OCI-LY1 (cell line): ENCODE measurements around the gene CLRN1.

Experiments used
- H2AFZ ChIP-seq: fragments of 200-600 bp; sonication (generic), shearing (Covaris generic); 2 replicates; pipeline ENCODE4 v1.6.0; 2014; ENCODE audit warnings: antibody characterized with exemption, mild to moderate bottlenecking, low read length
- H3F3A ChIP-seq: fragments of 200-600 bp; sonication (generic), shearing (Covaris generic); 2 replicates; pipeline ENCODE4 v1.6.0; 2014; ENCODE audit warnings: mild to moderate bottlenecking, antibody characterized with exemption, low read length, moderate library complexity; ENCODE audit not compliant: insufficient read depth
- H3K27ac ChIP-seq: fragments of 200-600 bp; sonication (generic); 2 replicates; pipeline ENCODE4 v1.5.1; 2014; ENCODE audit warnings: low read length, mixed run types, mild to moderate bottlenecking, low read depth; ENCODE audit not compliant: poor library complexity, severe bottlenecking
- H3K27me3 ChIP-seq: fragments of 200-600 bp; sonication (generic); 2 replicates; pipeline ENCODE4 v1.6.0; 2014; ENCODE audit warnings: antibody characterized with exemption, mild to moderate bottlenecking, low read length, moderate library complexity; ENCODE audit not compliant: insufficient read depth
- H3K36me3 ChIP-seq: fragments of 200-600 bp; sonication (generic); 2 replicates; pipeline ENCODE4 v1.6.1; 2014; ENCODE audit warnings: mild to moderate bottlenecking, antibody characterized with exemption, low read length, moderate library complexity, mixed read lengths; ENCODE audit not compliant: insufficient read depth
- H3K4me1 ChIP-seq: fragments of 200-600 bp; sonication (generic); 2 replicates; pipeline ENCODE4 v1.5.1; 2014; ENCODE audit warnings: mild to moderate bottlenecking, low read length, moderate library complexity; ENCODE audit not compliant: insufficient read depth, severe bottlenecking
- H3K4me2 ChIP-seq: fragments of 200-600 bp; sonication (generic), shearing (Covaris generic); 2 replicates; pipeline ENCODE4 v1.6.1; 2014; ENCODE audit warnings: low read length
- H3K4me3 ChIP-seq: fragments of 200-600 bp; sonication (generic); 2 replicates; pipeline ENCODE4 v1.5.1; 2014; ENCODE audit warnings: low read length, low read depth, mild to moderate bottlenecking, mixed read lengths; ENCODE audit not compliant: poor library complexity, severe bottlenecking
- H3K79me2 ChIP-seq: fragments of 200-600 bp; shearing (Covaris generic); 2 replicates; pipeline ENCODE4 v1.6.1; 2016; ENCODE audit warnings: mixed run types, low read length, mixed read lengths; ENCODE audit not compliant: insufficient read depth
- H3K9ac ChIP-seq: fragments of 200-600 bp; sonication (generic), shearing (Covaris generic); 2 replicates; pipeline ENCODE4 v1.6.1; 2014; ENCODE audit warnings: mild to moderate bottlenecking, low read length, mixed read lengths
- H3K9me2 ChIP-seq: fragments of 200-600 bp; sonication (generic), shearing (Covaris generic); 2 replicates; pipeline ENCODE4 v1.6.1; 2014; ENCODE audit warnings: low read depth, mild to moderate bottlenecking, low read length, mixed read lengths
- H3K9me3 ChIP-seq: fragments of 200-600 bp; shearing (Covaris generic); 2 replicates; pipeline ENCODE4 v1.6.1; 2014; ENCODE audit warnings: low read length, mixed read lengths
- H4K20me1 ChIP-seq: fragments of 200-600 bp; sonication (generic), shearing (Covaris generic); 2 replicates; pipeline ENCODE4 v1.6.0; 2016; ENCODE audit warnings: mild to moderate bottlenecking, low read length; ENCODE audit not compliant: insufficient read depth
- EZH2 ChIP-seq: fragments of 200-600 bp; sonication (generic), shearing (Covaris generic); IDR thresholded peaks from 2 replicates; pipeline ENCODE4 v1.8.0; 2017; ENCODE audit warnings: borderline replicate concordance, mixed run types, mild to moderate bottlenecking, antibody characterized with exemption, low read length, moderate library complexity, mixed read lengths
- TF ChIP-seq, protein P1 (sequence below): fragments of 200-600 bp; sonication (generic), shearing (Covaris generic); IDR thresholded peaks from 2 replicates; pipeline ENCODE4 v1.5.1; 2017; ENCODE audit warnings: mild to moderate bottlenecking, antibody characterized with exemption, low read length, moderate library complexity, mixed read lengths

CLRN1 gene

DNA sequence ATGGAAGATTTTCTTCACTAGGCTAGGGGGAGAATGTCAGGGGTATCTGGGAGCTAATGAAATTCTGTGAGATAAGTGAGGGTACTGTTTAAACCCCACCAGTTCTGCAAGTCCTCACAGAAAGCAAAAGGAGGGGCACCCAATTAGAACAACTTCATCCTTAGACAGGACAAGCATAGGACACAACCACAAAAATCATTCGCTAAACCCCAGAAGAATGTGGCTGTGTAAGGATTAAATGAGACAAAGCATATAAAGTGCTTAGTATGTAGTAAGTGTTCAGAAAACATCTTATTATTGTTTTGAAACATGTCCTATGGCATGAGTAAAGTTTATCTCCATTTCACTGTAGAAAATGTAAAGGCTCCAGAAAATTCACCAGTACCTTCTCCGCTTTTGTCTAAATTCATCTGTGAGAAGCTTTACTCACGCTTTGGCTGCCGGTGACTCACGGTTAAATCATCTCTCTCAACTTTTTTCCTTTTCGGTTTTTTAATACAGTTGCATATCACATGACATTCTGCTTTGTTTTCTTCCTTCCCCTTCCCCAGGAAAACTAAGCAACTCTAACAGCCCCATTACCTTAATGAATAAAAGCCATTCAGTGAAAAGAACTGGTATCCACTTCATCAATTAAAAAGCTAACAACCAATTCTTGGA is 1.7 kb downstream of the CLRN1 start:
- Histone ChIP-seq H3K27me3 (no peaks in the 10 kb centered on the region; the same call in 1 of the 2 replicates), H3K9me3 (no peaks in the 10 kb centered on the region), H3K27ac (no peak overlapping the region), H3K4me3 (no peak overlapping the region), H3K9me2 (no peaks in the 10 kb centered on the region), H3K4me1 (no peaks in the 10 kb centered on the region), H2AFZ (no peak overlapping the region), H3F3A (no peaks in the 10 kb centered on the region), H3K4me2 (no peak overlapping the region), H3K9ac (no peak overlapping the region), H4K20me1 (no peaks in the 10 kb centered on the region), H3K36me3 (no peaks in the 10 kb centered on the region), H3K79me2 (no peaks in the 10 kb centered on the region)
- TF ChIP-seq, protein P1, sequence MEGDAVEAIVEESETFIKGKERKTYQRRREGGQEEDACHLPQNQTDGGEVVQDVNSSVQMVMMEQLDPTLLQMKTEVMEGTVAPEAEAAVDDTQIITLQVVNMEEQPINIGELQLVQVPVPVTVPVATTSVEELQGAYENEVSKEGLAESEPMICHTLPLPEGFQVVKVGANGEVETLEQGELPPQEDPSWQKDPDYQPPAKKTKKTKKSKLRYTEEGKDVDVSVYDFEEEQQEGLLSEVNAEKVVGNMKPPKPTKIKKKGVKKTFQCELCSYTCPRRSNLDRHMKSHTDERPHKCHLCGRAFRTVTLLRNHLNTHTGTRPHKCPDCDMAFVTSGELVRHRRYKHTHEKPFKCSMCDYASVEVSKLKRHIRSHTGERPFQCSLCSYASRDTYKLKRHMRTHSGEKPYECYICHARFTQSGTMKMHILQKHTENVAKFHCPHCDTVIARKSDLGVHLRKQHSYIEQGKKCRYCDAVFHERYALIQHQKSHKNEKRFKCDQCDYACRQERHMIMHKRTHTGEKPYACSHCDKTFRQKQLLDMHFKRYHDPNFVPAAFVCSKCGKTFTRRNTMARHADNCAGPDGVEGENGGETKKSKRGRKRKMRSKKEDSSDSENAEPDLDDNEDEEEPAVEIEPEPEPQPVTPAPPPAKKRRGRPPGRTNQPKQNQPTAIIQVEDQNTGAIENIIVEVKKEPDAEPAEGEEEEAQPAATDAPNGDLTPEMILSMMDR = no peak
- no peak for TF ChIP-seq EZH2

DNA sequence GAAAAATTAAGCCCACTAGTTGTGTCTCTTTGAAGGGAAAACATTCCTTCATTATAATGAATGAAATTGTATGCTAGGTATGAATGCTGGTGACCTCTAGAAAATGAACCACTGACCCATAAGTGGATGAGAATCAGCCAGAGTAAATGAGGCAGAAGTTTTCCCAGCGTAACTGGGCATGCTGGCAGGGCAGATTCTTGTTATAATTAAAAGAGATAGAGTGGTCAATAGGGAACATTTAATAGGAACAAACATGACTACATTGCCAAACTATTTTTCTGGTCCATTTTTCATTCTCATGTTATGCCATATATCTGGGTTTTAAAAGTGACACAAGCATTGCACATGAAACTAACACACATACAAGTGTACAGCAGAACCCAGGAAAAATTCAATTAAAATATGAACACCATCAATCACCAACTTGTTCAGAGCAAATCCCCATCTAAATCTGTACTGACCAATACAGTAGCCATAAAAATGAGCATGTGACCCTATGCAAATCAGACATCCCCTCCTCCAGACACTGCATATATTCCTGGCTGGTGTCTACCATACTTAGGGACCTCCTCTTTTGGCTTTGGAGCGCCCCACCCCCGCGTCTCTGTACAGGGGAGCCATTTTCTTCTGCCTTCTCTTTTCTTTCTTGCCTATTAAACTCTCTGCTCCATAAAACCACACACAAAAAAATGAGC is 4.0 kb downstream of the CLRN1 start:
- Histone ChIP-seq H3K36me3 (no peaks in the 10 kb centered on the region), H3K79me2 (no peaks in the 10 kb centered on the region), H3K9me2 (no peaks in the 10 kb centered on the region), H3K9me3 (no peaks in the 10 kb centered on the region), H3F3A (no peaks in the 10 kb centered on the region), H4K20me1 (no peaks in the 10 kb centered on the region), H3K4me1 (no peaks in the 10 kb centered on the region), H3K4me2 (no peak overlapping the region), H3K9ac (no peak overlapping the region), H3K27me3 (no peaks in the 10 kb centered on the region; the same call in 1 of the 2 replicates), H3K27ac (no peak overlapping the region), H2AFZ (no peak overlapping the region), H3K4me3 (no peak overlapping the region)
- TF ChIP-seq, protein P1 = no peak

DNA sequence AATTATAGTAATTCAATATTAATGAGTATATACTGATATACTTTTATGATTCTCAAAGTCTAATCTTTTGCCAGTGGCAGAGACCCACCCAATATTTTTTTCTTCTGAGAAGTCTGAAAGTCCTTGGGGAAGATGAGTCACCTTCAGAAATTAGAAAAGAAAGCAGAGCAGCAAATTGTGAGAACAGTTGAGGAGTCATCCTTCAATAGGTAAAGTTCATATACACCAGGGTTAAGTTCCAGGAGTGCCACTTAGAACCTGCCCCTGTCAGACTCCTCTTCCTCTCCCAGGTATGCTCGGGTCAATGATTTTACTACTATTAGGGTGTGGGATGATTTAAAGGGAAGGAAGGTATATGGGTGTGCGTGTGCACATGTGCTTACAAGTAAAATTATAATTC is 7.1 kb downstream of the CLRN1 start:
- peaks cover 15% of the 10 kb centered on the region; the same call in 1 of the 2 replicates for H3K27me3 ChIP-seq
- H3K27ac ChIP-seq = no peak overlapping the region
- H3K4me1 ChIP-seq = no peaks in the 10 kb centered on the region
- TF ChIP-seq, protein P1 = no peak
- no peak for TF ChIP-seq EZH2
- H3K79me2 ChIP-seq = no peaks in the 10 kb centered on the region
- H3K9ac ChIP-seq = no peak overlapping the region
- no peak overlapping the region for H3K4me2 ChIP-seq
- no peak overlapping the region for H2AFZ ChIP-seq
- H4K20me1 ChIP-seq = no peaks in the 10 kb centered on the region
- H3K9me2 ChIP-seq = no peaks in the 10 kb centered on the region
- H3K36me3 ChIP-seq = no peaks in the 10 kb centered on the region
- no peaks in the 10 kb centered on the region for H3K9me3 ChIP-seq
- no peaks in the 10 kb centered on the region for H3F3A ChIP-seq
- H3K4me3 ChIP-seq = no peak overlapping the region
